HG02981 (cell line): Measurements from ENCODE around the gene CMTM8.

Experiments
- ATAC-seq: cut with Tn5 transposase; IDR thresholded peaks from one replicate; pipeline ENCODE4 v1.9.1; 2021; ENCODE audit warnings: mild to moderate bottlenecking, moderate library complexity; ENCODE audit not compliant: unreplicated experiment

CMTM8 gene

DNA sequence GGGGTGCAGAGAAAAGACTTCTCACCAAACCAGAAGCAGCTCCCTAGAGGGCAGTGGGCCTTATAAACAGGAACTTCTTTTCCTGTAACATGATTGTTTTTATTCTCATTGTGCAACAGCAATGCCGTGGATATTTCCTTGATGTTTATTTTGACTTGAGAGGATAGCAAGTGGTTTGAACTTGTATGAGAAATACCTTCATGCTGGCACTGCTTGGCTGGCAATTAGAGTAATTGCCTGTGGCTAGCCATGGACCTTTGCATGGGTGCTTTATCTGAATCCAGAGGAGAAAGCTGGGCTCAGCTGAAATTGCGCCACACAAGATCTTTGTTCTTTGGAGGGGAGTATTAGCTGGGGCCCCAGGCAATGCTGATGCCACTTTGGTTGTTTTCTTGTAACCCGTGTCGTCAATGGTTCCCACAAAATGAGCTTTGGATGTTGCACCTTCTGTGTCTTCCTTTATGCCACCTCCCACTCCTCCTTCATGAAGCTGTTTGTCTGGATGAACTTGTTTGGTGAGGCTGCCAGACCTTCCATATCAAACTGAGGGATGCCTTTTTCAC is 37.9 kb downstream of the CMTM8 start:
- ATAC-seq = no peak

DNA sequence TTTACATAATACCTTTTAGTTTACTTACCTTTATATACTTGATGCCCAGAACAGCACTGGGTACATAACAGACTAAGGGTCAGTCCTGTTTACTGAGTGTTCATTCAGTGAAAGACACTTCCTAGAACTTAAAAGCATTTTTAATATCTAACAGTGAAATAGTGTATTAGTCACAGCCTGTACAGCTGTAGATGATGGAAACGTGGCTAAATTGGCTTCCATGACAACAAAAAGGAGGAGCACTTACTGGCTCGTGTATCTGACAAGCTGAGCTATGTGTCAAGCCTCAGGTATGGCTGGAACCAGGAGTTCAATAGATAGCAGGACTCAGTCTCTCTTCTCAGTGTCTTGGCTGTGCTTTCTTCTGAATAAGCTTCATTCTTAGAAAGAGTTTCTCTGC is 40.2 kb downstream of the CMTM8 start:
- no peak for ATAC-seq

- no peak for ATAC-seq
Observed at GRCh38 chr3:32280262-32280910, 41.9 kb downstream of the CMTM8 start.

DNA sequence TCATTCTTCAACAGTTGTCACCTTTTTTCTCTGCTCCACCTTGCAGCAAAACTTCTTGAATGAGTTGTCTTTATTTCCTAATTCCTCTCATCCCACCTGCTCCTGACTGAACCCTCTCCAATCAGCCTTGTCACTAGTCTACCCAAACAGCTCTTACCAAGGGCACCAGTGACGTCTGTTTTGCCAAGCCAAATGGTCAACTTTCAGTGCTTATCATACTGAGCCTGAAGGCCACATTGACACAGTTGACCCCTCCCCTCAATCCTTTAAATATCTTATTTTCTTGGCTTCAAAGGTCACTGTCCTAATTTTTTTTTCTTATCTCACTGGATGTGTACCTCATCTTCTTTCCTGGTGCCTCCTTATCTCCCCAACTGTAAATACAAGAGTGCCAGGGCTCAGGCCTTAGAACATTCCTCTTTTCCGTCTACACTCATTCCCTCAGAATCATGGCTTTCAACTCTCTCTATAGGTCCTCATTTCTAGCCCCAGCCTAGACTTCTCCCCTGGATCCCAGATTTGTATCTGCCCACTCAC is 43.2 kb downstream of the CMTM8 start:
- ATAC-seq = no peak

- no peak for ATAC-seq
Observed at GRCh38 chr3:32282578-32283154, 44.2 kb downstream of the CMTM8 start.

DNA sequence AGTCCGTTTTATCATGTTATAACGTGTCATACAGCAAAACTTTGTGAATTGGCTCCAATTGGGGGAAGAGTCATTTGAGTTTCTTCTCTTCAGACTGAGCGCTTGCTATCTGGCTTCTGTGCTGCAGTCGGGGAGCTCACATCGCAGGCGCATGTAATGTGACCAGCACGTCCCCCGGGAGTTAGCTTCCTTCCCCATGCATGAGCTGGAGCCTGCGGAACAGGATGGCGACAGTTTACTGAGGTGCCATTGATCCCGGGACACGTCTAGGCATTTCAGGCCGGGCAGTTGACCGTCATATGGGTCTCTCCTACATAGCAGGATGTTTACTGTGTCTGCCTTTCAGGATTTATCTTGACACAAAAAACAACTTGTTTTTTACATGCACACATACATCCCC is 44.8 kb downstream of the CMTM8 start:
- no peak for ATAC-seq

- ATAC-seq = no peak
Observed at GRCh38 chr3:32284443-32285212, 46.1 kb downstream of the CMTM8 start.

- ATAC-seq = no peak
Observed at GRCh38 chr3:32285891-32286290, 47.4 kb downstream of the CMTM8 start.

DNA sequence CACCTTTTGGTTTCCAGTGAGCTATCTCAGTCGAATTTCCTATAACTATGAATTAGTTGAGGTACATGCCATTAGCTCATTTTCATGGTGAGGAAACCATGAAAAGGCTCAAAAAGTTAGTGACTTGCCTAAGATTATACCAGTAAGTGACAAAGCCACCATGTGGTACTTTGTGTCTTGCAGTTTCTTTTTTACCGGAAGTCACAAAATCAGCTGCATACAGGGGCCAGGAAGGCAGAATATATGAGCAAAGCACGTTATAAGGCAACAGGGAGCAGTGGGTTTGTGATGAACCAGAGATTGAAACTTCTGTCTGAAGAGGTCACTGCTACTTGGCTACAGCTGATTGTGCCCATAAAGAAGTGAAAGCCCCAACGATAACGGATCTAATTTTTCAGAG is 50.3 kb downstream of the CMTM8 start:
- ATAC-seq = no peak

DNA sequence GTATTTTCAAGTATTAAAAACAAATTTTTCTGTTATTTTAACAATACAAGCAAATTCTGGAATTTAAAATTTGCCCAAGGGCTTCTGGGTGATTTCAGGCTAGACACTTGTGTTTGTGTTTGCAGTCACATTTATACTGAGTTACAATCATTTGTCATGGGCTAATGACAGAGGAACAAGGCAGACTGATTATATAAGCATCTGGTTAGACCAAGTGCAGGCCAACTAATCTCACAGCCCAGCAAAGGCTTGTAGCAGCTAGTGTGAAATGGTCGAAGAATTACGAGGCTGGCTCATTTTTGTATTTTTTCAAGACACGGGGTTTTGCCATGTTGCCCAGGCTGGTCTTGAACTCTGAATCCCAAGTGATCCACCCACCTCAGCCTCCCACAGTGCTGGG is 52.1 kb downstream of the CMTM8 start:
- ATAC-seq = no peak

DNA sequence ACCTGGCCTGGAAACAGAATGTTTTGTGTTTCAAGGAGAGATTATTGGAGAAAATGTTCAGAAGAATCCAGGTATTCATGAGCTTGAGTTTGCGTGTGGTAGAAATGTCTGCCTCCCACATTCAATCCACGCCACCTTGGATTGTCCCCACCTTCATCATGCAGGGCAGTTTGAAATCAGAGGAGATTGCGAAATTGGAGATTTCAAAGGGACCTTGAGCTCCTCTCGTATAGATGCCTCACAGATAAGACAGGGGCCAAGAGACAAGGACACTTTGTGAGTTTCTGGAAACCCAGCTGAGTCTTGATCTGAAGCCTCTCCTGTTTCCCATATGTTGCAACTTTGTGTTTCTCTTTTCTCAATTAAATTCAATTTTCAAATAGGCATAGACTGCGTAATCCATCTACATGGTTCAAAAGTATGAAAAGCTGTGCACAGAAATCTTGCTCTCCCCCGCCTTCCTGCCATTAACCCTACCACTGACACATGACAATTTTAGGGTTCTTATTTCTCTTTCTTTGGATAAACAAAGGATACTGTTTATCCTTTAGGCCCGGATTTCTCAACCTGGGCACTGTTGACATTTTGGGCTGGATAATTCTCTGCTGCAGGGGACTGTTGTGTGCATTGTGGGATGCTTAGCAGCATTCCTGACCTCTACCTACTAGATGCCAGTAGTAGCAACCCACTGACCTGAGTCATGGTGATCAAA is 53.8 kb downstream of the CMTM8 start:
- ATAC-seq = no peak

DNA sequence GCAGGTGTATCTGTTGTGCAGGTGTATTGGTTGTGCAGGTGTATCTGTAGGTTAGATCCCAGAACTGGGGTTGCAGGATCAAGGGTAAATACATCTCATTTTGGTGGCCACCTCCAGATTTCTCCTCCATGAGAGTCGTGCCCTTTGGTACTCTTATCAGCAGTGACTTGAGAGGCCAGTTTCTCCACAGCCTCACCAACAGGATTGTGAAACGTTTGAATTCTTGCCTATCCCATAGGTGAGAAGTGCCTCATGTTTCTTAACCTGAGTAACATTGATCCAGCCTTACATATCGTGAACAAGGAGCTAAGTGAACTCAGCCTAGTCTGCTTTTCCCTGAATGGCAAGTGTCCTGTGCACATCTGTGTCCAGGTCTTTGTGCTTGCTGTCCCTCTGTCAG is 55.4 kb downstream of the CMTM8 start:
- no peak for ATAC-seq

DNA sequence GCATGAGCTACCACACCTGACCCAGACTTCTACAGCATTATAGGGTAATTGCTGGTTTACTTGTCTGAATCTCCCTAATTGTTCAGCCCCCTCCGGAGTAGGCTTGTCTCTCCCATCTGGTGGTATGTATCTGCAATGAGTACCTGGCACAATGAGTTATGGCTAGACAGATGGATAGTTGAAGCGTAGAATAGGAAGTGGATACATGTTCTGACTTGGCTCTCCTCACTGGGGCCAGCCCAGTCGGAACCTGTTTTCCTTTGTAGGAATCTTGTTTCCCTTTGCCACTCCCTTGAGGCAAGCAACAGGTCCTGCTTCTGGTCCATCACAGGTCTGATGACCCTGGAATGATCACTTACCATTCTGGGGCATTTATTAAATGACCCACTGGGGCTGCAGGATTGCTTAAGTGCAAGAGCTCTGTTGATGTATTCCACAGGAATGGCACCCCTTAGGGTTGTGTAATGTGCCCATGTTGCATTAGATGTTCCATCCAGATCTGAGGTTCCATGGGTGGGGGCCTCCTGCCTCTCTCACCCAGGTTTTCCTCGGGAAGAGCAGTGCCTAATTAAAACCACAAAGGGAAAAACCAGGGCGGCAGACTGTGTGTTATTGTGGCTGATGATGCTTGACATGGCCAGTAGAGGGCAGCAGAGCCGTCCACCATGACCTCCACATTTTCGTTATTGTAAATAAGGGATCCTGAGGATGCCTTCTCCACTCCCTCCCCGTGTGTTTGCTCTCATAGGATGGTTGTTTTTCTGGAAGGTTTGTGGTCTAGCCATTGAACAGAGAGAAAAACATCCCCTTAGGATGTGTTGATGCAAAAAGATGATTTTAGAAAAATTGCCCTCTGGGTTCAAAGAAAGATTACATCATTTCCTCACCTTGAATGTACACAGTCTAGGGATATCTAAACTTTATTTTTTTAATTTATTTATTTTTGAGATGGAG is 58.0 kb downstream of the CMTM8 start:
- no peak for ATAC-seq

GRCh38 chr3:32297366-32297765 is 58.9 kb downstream of the CMTM8 start:
- ATAC-seq = no peak

DNA sequence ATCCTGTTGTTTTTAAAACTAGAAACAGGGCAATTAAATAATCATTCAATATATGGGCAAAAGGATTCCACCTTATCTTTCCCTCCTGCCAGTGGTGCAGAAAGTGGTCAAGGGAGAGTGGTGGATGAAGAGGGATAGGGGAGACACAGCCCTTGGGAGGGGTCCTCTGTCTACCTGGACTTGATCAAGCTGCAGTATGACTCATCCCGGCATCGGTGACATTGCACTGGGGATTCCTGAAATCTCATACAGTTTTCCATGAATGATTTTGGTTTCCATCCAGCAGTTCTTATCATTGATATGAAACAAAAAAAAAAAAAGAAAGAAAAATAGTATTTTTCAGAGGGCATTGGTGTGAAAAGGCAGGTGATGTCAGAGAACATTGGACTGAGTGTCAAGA is 62.9 kb downstream of the CMTM8 start:
- ATAC-seq = no peak

DNA sequence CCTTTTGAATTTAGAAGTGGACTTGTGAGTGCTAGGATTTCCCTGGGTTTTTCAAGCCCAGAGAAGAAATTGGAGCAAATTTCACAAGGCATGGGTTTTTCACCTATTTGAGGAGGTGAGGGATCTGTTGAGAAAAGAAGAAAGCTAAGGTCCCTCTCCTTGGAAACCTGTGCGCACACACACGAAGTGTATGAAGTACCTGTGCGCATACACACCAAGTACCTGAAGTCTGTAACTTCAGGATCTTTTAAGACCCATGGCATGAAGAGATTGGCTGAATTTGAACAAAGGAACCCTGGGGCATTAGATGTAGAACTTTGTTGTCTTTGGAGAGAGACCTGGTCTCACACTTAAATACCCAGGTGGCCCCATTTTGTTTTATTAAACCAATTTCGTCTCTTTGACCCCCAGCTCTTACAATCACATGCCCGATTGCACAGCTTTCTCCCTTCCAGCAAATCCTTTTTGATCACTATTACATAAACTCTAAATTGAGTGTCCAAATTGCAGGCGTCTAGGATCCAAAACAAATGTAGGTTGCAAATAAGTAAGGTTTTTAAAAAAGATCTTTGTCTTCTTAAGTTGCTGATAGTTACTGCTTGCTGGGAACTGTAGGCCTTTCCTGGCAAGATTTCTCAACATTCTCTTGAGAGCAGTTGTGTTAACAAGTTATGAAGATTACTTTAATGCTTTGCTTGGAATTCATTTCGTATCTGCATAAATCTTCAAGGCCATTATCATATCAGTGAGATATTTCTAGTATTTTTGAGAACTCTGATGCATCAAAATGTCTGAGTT is 64.3 kb downstream of the CMTM8 start:
- ATAC-seq = no peak

- ATAC-seq = no peak
Observed at GRCh38 chr3:32303399-32303747, 64.9 kb downstream of the CMTM8 start.

GRCh38 chr3:32303977-32304881 is 65.7 kb downstream of the CMTM8 start:
- ATAC-seq = no peak
